Liver (tissue), 9 donors: ENCODE measurements around the gene GRSF1. TPM values are rescaled to one million over a fixed set of nuclear protein-coding genes. Genes with fewer than 3 reads are reported as not detected.
A peak's percentile ranks its signal among the peaks of the same experiment; 100 is the strongest.

Experiments used
- DNase-seq: peaks from one replicate; pipeline ENCODE4 v3.0.0-alpha.2; 2017; ENCODE audit warnings: low spot score
- H3K27ac ChIP-seq, 2 donors: one replicate each; pipeline ENCODE4 v1.7.0; 2013; ENCODE audit warnings: inconsistent platforms in 2 of 2, low read length in 2 of 2, control low read depth in 1 of 2, low read depth in 1 of 2, mild to moderate bottlenecking in 1 of 2
- H3K27me3 ChIP-seq, 4 donors: one replicate each; pipeline versions ENCODE4 v1.6.1 to v1.7.0; 2013; ENCODE audit warnings: low read length in 3 of 4, inconsistent platforms in 1 of 4, mild to moderate bottlenecking in 1 of 4, moderate library complexity in 1 of 4; ENCODE audit not compliant: control insufficient read depth in 4 of 4, insufficient read depth in 4 of 4
- H3K36me3 ChIP-seq, 4 donors: one replicate each; pipeline versions ENCODE4 v1.6.1 to v1.7.0; 2013; ENCODE audit warnings: low read length in 3 of 4, mild to moderate bottlenecking in 3 of 4, low read depth in 1 of 4, moderate library complexity in 1 of 4; ENCODE audit not compliant: control insufficient read depth in 4 of 4, insufficient read depth in 3 of 4
- H3K4me1 ChIP-seq, 4 donors: one replicate each; pipeline versions ENCODE4 v1.6.1 to v1.7.0; 2013; ENCODE audit warnings: low read length in 3 of 4, mild to moderate bottlenecking in 3 of 4, moderate library complexity in 1 of 4; ENCODE audit not compliant: control insufficient read depth in 4 of 4, insufficient read depth in 4 of 4
- H3K4me3 ChIP-seq, 3 donors: one replicate each; pipeline versions ENCODE4 v1.6.1 to v1.7.0; 2013; ENCODE audit warnings: low read length in 3 of 3, control low read depth in 1 of 3, low read depth in 1 of 3, mild to moderate bottlenecking in 1 of 3
- H3K9ac ChIP-seq, 2 donors: one replicate each; pipeline ENCODE4 v1.7.0; 2013; ENCODE audit warnings: low read length in 2 of 2, mild to moderate bottlenecking in 2 of 2, moderate library complexity in 2 of 2, control low read depth in 1 of 2, low read depth in 1 of 2
- H3K9me3 ChIP-seq, 4 donors: one replicate each; pipeline versions ENCODE4 v1.6.1 to v1.7.0; 2013; ENCODE audit warnings: low read length in 3 of 4; ENCODE audit not compliant: control insufficient read depth in 4 of 4
- ATF3 ChIP-seq: IDR thresholded peaks from 2 replicates; pipeline ENCODE4 v1.6.1; 2016; ENCODE audit warnings: antibody characterized with exemption
- CTCF ChIP-seq: fragments of 150-350 bp; IDR thresholded peaks from 2 replicates; pipeline ENCODE4 v1.5.1; 2017; ENCODE audit warnings: improper control_type of control experiment, low read depth, low read length; ENCODE audit not compliant: missing input control
- EGR1 ChIP-seq, 2 donors: IDR thresholded peaks; 2 replicates each; pipeline ENCODE4 v1.6.1; 2016 to 2018; ENCODE audit warnings: antibody characterized with exemption in 2 of 2, low read depth in 2 of 2
- FOXA1 ChIP-seq: IDR thresholded peaks from 2 replicates; pipeline ENCODE4 v1.6.1; 2016; ENCODE audit warnings: antibody characterized with exemption
- FOXA2 ChIP-seq: IDR thresholded peaks from 2 replicates; pipeline ENCODE4 v1.6.1; 2016; ENCODE audit warnings: antibody characterized with exemption
- GABPA ChIP-seq, 2 donors: IDR thresholded peaks in 1 of 2; conservative IDR thresholded peaks in 1 of 2; 2 replicates each; pipeline ENCODE4 v1.6.1; 2016; ENCODE audit warnings: antibody characterized with exemption in 2 of 2, mild to moderate bottlenecking in 1 of 2, moderate library complexity in 1 of 2
- HNF4A ChIP-seq, 2 donors: conservative IDR thresholded peaks; 2 replicates each; pipeline ENCODE4 v1.6.1; 2016; ENCODE audit warnings: antibody characterized with exemption in 2 of 2, mild to moderate bottlenecking in 2 of 2
- HNF4G ChIP-seq: IDR thresholded peaks from 2 replicates; pipeline ENCODE4 v1.6.1; 2016; ENCODE audit warnings: antibody characterized with exemption
- JUND ChIP-seq, 2 donors: IDR thresholded peaks; 2 replicates each; pipeline ENCODE4 v1.6.1; 2016; ENCODE audit warnings: antibody characterized with exemption in 2 of 2
- MAX ChIP-seq: IDR thresholded peaks from 2 replicates; pipeline ENCODE4 v1.6.1; 2016; ENCODE audit warnings: antibody characterized with exemption
- RAD21 ChIP-seq, 2 donors: IDR thresholded peaks; 2 replicates each; pipeline ENCODE4 v1.6.1; 2016; ENCODE audit warnings: antibody characterized with exemption in 2 of 2, mild to moderate bottlenecking in 2 of 2
- REST ChIP-seq: IDR thresholded peaks from 2 replicates; pipeline ENCODE4 v1.6.1; 2016; ENCODE audit warnings: antibody characterized with exemption, mild to moderate bottlenecking
- RXRA ChIP-seq, 2 donors: IDR thresholded peaks; 2 replicates each; pipeline ENCODE4 v1.6.1; 2017 to 2018; ENCODE audit warnings: antibody characterized with exemption in 2 of 2, mild to moderate bottlenecking in 1 of 2
- YY1 ChIP-seq: IDR thresholded peaks from 2 replicates; pipeline ENCODE4 v1.6.1; 2016; ENCODE audit warnings: antibody characterized with exemption, mild to moderate bottlenecking
- ZBTB33 ChIP-seq: IDR thresholded peaks from 2 replicates; pipeline ENCODE4 v1.6.1; 2016; ENCODE audit warnings: antibody characterized with exemption
- WGBS: extraction: QIAGEN DNeasy Blood & Tissue Kit; methylation state at CpG from one replicate; pipeline ENCODE4 v1.1.7; 2013; 5-methylcytosine and 5-hydroxymethylcytosine counted together
- polyA plus RNA-seq, 2 donors: library from polyadenylated mRNA; stranded (reverse) in 1 of 2; unstranded in 1 of 2; fragments of 200-250 nt in 1 of 2; fragments of >200 nt in 1 of 2; fragmentation: Nextera tagmentation in 1 of 2; extraction: Ambion mirVana in 1 of 2; gene quantifications; one replicate each; pipeline versions ENCODE4 v1.2.1 to v1.2.3, GENCODE V29; 2013 to 2015
- total RNA-seq, 2 donors: library from RNA; depleted of rRNA; stranded (reverse); fragments of >200 nt; gene quantifications; one replicate each; pipeline ENCODE4 v1.2.3, GENCODE V29; 2014
- donor health status: healthy.
- donor health status: healthy.
- donor health status: healthy.
- donor health status: healthy.
- donor health status: healthy.

The GRSF1 gene
- total and polyA plus RNA-seq, 4 donors: 22.5 to 30.4 (median 28.0) TPM

GRCh38 chr4:70793626-70794025 is 46.1 kb downstream of the GRSF1 start:
- Histone ChIP-seq H3K27ac (no peak overlapping the region), H3K9me3 (no peaks in the 10 kb centered on the region), H3K36me3 (peaks cover 0 to 23% (median 18%) of the 10 kb centered on the region in 4 donors), H3K27me3 (no peaks in the 10 kb centered on the region), H3K9ac (no peak overlapping the region), H3K4me3 (no peak overlapping the region), H3K4me1 (peaks cover 0 to 6% (median 2%) of the 10 kb centered on the region in 4 donors)
- DNase-seq: no peak
- WGBS: 50% methylated on average over 6 of the region's 6 CpGs
- TF ChIP-seq RXRA (IDR thresholded peaks at IDR 0.05) (peak in 1 of 2 donors; percentile 30), FOXA2 (no peak), EGR1 (IDR thresholded peaks at IDR 0.05; ENCODE audit: low read depth in 2 of 2) (no peak), JUND (IDR thresholded peaks at IDR 0.05) (no peak), RAD21 (IDR thresholded peaks at IDR 0.05) (peak in 1 of 2 donors; percentile 13), ZBTB33 (no peak), YY1 (peak; percentile 30), CTCF (no peak), HNF4G (no peak), REST (no peak), ATF3 (no peak), FOXA1 (peak; percentile 17), HNF4A (conservative IDR thresholded peaks at IDR 0.05) (peak; percentile 65 to 75)

GRCh38 chr4:70788733-70789132 is 51.0 kb downstream of the GRSF1 start:
- Histone ChIP-seq H3K4me3 (no peak overlapping the region), H3K27me3 (no peaks in the 10 kb centered on the region), H3K9me3 (no peaks in the 10 kb centered on the region), H3K4me1 (peaks cover 0 to 1% (median under 1%) of the 10 kb centered on the region in 4 donors), H3K27ac (no peak overlapping the region), H3K9ac (no peak overlapping the region), H3K36me3 (peaks cover 2 to 30% (median 25%) of the 10 kb centered on the region in 4 donors)
- no peak for DNase-seq
- WGBS: 91% methylated on average over 1 of the region's 1 CpG
- TF ChIP-seq YY1 (no peak), GABPA (IDR thresholded peaks at IDR 0.05 in 1 of 2, conservative IDR thresholded peaks at IDR 0.05 in 1 of 2) (no peak), RAD21 (IDR thresholded peaks at IDR 0.05) (no peak), HNF4G (no peak), ZBTB33 (no peak), MAX (no peak), FOXA1 (no peak), RXRA (IDR thresholded peaks at IDR 0.05) (no peak), EGR1 (IDR thresholded peaks at IDR 0.05; ENCODE audit: low read depth in 2 of 2) (no peak), FOXA2 (no peak), JUND (IDR thresholded peaks at IDR 0.05) (no peak), CTCF (no peak)
